GM19397 (cell line): Measurements from ENCODE around the gene IGFBP7.

ENCODE experiments used
- ATAC-seq: cut with Tn5 transposase; IDR thresholded peaks from one replicate; pipeline ENCODE4 v1.9.1; 2021; ENCODE audit warnings: mild to moderate bottlenecking, moderate library complexity; ENCODE audit not compliant: unreplicated experiment

The IGFBP7 gene

GRCh38 chr4:57098415-57098814 is 11.8 kb downstream of the IGFBP7 start:
- ATAC-seq, result no peak

GRCh38 chr4:57097711-57098110 is 12.5 kb downstream of the IGFBP7 start:
- no peak for ATAC-seq

DNA sequence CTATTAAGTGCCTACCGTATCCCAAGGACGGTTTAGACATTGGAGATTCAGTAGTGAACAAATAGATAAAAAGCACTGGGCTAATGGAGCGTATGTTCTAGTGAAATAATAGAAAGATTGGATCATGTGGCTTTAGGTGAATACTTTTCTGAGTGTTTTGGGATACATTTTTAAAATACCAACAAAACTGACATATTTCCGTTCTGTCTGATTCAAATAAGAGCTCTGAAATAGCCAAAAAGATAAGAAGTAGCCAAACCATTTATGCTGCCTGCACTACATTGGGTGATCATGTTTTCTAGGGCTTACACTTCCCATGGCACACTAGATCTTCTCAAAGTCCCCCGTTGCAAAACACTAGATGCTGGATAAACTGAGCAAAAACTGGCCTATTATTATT is 14.2 kb downstream of the IGFBP7 start:
- ATAC-seq, result no peak

GRCh38 chr4:57095245-57095644 is 14.9 kb downstream of the IGFBP7 start:
- ATAC-seq, result no peak

DNA sequence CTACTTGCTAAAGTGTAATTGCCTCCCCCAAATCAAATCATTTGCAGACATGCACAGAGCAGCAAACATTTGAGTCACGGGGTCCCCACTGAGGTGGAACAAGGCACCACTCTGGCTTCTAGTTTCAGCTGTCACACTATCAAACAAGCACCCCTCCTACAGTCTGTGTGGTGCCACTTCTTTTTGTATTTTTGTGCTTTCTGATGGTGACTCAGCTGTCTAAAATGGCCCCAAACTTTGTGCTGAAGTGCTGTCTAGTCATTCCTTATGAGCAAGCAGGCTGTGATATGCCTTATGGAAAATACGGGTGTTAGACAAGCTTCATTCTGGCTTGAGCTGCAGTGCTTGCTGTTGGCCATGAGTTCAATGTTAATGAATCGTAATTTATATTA is 15.4 kb downstream of the IGFBP7 start:
- no peak for ATAC-seq

- ATAC-seq, result no peak
These were observed 16.0 kb downstream of the IGFBP7 start for GRCh38 chr4:57093845-57094831.

DNA sequence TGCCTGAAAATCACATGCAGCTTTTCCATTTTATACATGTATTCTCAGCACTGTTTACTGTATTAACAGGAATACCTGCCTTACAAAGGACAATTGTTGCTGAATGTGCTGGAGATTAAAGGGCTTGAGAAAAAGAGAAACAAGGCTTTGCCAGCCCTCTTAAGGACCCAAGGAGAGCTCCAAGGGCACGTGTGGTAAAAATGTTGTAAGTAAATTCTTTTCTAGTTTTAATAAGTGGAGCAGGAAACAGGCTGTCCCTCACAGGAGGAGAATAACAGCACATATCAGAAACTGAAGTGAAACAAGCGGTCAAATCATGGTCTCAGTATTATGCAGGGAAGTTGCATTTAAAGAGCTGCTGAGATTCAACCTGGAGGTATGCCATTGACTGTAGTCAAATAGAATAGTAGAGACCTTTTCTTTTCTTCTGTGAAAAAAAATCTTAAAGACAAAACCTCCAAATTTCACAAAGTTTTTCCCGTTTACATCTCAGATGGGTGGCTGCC is 18.5 kb downstream of the IGFBP7 start:
- no peak for ATAC-seq

- no peak for ATAC-seq
These were observed 20.1 kb downstream of the IGFBP7 start for GRCh38 chr4:57090079-57090478.

- no peak for ATAC-seq
These were observed 20.6 kb downstream of the IGFBP7 start for GRCh38 chr4:57089549-57089948.

DNA sequence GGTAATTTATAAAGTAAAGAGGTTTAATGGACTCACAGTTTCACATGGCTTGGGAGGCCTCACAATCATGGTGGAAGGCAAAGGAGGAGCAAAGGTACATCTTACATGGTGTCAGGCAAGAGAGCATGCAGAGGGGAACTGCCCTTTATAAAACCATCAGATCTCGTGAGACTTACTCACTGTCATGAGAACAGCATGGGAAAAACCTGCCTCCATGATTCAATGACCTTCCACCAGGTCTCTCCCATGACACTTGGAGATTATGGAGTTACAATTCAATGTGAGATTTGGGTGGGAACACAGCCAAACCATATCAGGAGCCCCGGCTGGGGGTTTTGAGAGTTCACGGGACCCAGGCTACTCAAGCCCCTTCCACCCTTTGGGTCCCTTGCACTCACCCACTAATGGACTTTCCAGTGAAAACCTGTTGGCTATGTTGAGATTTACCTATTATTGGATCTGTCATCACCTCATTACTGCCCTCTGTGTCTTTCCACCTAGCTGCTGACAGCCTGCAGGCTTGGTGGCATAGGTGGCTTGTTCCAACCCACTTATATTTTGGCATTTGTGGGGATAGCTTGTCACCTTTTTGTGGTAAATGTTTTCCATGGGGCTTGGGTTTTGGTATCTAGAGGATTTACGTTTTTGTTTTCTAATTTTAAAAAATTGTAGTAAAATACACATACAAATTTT is 24.0 kb downstream of the IGFBP7 start:
- ATAC-seq, result no peak

- no peak for ATAC-seq
These were observed 24.9 kb downstream of the IGFBP7 start for GRCh38 chr4:57085278-57085677.

GRCh38 chr4:57084360-57084759 is 25.8 kb downstream of the IGFBP7 start:
- ATAC-seq, result no peak

DNA sequence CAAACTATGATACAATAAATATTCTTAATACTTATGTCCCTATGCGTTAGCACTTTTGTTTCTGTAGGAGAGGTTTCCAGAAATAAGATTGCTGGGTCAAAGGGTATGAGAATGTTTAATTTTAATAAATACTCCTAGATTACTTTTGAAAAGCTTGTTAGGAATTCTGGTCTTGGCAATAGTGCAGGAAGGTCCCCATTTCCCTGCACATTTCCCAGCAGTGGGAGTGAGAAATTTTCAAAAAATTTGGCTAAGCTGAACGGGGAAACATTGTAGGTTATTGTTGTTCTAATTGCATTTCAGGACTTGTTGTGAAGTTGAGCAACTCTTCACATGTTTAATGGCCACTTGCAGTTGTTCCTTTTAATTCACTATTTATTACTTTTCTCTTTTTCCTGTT is 27.1 kb downstream of the IGFBP7 start:
- ATAC-seq, result no peak

DNA sequence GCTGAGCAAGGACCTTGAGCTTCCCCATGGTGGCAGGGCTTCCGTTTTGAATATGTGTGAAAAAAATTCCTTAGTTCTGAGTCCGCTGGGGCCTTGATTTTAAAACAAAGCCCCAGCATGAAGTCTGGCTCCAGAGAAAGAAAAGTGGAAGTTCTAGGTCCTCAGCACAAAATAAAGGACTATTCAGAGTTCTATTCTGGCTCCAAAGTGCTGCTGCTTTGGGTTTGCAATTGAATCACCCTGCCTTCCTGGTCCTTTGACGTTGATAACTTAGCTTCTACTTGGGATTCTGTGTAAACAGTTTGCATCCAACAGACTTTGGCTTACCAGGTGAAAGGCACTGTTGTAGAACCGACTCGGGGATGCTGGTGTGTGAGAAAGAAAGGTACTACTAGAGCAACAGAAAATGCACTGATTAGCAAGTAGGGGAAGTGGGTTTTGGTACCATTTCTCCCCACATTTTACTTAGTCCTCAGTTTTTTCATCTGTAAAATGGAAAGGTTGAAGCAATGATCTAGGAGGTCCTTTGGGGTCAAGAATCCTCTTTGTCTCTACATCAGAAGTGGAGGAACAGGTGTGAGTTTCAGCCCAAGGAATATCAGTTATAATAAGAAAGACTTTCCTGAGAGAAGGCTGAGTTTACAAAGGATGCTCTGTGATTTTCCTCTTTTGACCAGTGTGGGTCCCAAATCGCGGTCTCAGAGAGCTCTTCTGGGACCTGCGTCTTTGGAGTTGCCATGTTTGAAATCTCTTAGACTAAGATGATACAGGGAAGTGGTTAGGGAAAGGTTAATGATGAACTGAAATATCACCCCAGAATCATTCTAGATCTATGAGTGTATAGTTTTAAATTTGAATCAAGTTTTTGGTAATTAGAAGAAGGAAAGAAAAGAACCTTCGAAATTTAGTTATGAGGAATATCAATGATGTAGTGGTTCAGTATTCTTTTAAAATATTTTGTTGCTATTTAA is 28.2 kb downstream of the IGFBP7 start:
- no peak for ATAC-seq

- ATAC-seq, result no peak
These were observed 29.2 kb downstream of the IGFBP7 start for GRCh38 chr4:57080781-57081650.

DNA sequence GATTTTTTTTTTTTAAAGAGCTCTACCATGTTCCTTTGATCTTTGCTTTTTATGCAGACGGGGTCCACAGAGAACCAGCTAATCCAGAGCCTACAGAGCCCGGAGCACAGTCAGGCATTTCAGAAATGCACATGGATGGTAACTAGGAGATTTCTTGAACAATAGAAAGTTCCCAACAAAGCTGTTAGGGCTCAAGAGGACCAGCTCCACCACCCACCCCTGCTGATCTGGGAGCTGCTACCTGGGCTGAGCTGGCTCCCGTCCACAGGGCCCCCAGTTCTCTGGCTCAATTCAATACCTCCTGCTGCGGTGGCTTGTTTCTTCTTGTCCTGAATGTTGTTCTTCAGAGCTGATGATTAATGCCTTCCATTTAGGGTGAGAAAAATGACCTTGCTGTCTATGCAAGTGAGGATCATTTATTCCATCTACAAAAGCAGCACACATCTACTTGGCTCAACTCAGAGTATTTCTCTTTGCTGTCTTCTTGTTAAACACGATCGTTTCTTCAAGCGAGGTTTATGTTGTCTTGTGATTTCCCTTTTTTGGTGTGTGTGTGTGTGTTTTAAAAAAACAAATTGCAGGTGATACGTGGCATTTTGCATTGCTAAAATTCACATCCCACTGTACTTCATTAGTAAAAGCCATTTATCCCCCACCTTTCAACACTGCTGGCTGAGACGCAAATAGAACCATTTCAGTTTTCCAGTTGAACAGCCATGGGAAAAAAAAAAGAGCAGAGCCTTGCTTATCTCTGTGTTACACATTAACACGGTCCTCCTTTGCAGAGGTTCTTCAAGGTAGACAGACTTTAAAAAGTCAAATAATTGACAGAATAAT is 31.3 kb downstream of the IGFBP7 start:
- no peak for ATAC-seq

DNA sequence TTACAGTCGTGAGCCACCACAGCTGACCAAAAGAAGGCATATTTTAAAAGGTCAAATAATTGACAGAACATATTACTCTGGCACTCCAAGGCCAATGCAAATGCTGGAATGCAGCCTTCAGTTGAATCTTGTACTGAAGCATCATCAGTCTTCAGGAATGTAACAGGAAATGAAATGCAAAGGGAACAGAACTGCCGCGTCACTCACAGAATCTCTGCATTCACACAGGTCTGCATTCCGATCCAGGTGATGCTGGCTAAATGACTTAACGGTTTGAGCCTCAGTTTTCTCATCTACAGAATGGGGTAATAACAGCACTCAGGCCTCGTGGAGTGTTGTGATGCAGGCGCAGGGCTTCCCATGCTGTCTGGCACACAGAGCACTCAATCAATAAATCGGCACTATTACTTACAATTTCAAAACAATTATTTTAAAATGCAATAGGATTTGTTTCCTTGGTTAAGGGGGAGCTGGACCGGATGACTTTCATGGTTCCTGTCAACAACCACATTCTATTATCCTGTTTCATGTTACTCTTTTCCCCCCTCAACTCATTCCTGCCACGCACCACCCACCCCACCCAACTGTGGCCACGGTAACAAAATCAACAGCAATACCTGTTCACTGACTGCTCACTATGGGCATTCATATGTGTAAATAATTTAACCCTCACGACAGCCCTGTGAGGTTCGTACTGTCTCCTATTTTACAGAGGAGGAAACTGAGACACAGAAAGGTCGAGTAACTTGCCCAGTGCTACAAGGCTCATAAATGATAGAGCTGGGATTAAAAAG is 32.4 kb downstream of the IGFBP7 start:
- ATAC-seq, result no peak

- ATAC-seq, result no peak
These were observed 33.5 kb downstream of the IGFBP7 start for GRCh38 chr4:57076646-57077045.
